ENCODE measurements around the gene DNAH6. TPM values are rescaled to one million over a fixed set of nuclear protein-coding genes. Genes with fewer than 3 reads are reported as not detected.

Gene DNAH6
- total RNA-seq, 1 donor from 2014 or later: 0.08 TPM

GRCh38 chr2:84711651-84712050 lies 195.4 kb downstream of the DNAH6 start:
- intact Hi-C loops (cut with DNase I): no loop called here
- no peak for DNase-seq
- ATAC-seq (ENCODE audit: poor library complexity): no peak

GRCh38 chr2:84713441-84713840 lies 197.1 kb downstream of the DNAH6 start:
- intact Hi-C loops (cut with DNase I): no loop called here
- ATAC-seq (ENCODE audit: poor library complexity) (no peak), DNase-seq (no peak)

- intact Hi-C loops (cut with DNase I): no loop called here
- DNase-seq (no peak), ATAC-seq (ENCODE audit: poor library complexity) (peak; percentile 77)
These were observed 200.3 kb downstream of the DNAH6 start for GRCh38 chr2:84716564-84716963.

- intact Hi-C loops (cut with DNase I): no loop called here
- ATAC-seq (ENCODE audit: poor library complexity) (no peak), DNase-seq (no peak)
These were observed 201.0 kb downstream of the DNAH6 start for GRCh38 chr2:84717302-84717701.

GRCh38 chr2:84719434-84719833 lies 203.1 kb downstream of the DNAH6 start:
- no peak for DNase-seq
- intact Hi-C loops (cut with DNase I): no loop called here
- ATAC-seq (ENCODE audit: poor library complexity): no peak

GRCh38 chr2:84723831-84724230 lies 207.5 kb downstream of the DNAH6 start:
- ATAC-seq (ENCODE audit: poor library complexity) (no peak), DNase-seq (no peak)
- intact Hi-C loops (cut with DNase I): no loop called here

GRCh38 chr2:84725717-84726116 lies 209.4 kb downstream of the DNAH6 start:
- DNase-seq (no peak), ATAC-seq (ENCODE audit: poor library complexity) (no peak)
- intact Hi-C loops (cut with DNase I): no loop called here

- DNase-seq: no peak
- no peak for ATAC-seq (ENCODE audit: poor library complexity)
- intact Hi-C loops (cut with DNase I): no loop called here
These were observed 211.0 kb downstream of the DNAH6 start for GRCh38 chr2:84727315-84727714.

GRCh38 chr2:84729224-84729623 lies 212.9 kb downstream of the DNAH6 start:
- DNase-seq (no peak), ATAC-seq (ENCODE audit: poor library complexity) (no peak)
- intact Hi-C loops (cut with DNase I): no loop called here

GRCh38 chr2:84731185-84731584 lies 214.9 kb downstream of the DNAH6 start:
- intact Hi-C loops (cut with DNase I): no loop called here
- DNase-seq (no peak), ATAC-seq (ENCODE audit: poor library complexity) (no peak)

- ATAC-seq (ENCODE audit: poor library complexity): no peak
- intact Hi-C loops (cut with DNase I): no loop called here
- no peak for DNase-seq
These were observed 216.8 kb downstream of the DNAH6 start for GRCh38 chr2:84732897-84733778.

- intact Hi-C loops (cut with DNase I): no loop called here
These were observed 219.1 kb downstream of the DNAH6 start for GRCh38 chr2:84735389-84735788.

GRCh38 chr2:84741182-84741822 lies 225.0 kb downstream of the DNAH6 start:
- no peak for DNase-seq
- intact Hi-C loops (cut with DNase I): no loop called here
- ATAC-seq (ENCODE audit: poor library complexity): peak; percentile 49

More at GRCh38 chr2:84735389-84735788, 219.1 kb downstream of the DNAH6 start:
- DNase-seq (no peak), ATAC-seq (ENCODE audit: poor library complexity) (no peak)

GRCh38 chr2:84748341-84748740 lies 232.0 kb downstream of the DNAH6 start:
- ATAC-seq (ENCODE audit: poor library complexity) (no peak), DNase-seq (no peak)
- intact Hi-C loops (cut with DNase I): no loop called here

GRCh38 chr2:84749442-84749841 lies 233.1 kb downstream of the DNAH6 start:
- intact Hi-C loops (cut with DNase I): no loop called here
- DNase-seq: no peak
- ATAC-seq (ENCODE audit: poor library complexity): no peak

GRCh38 chr2:84755096-84755495 lies 238.8 kb downstream of the DNAH6 start:
- intact Hi-C loops (cut with DNase I): no loop called here
- ATAC-seq (ENCODE audit: poor library complexity) (no peak), DNase-seq (no peak)

- no peak for DNase-seq
- intact Hi-C loops (cut with DNase I): no loop called here
- no peak for ATAC-seq (ENCODE audit: poor library complexity)
These were observed 241.3 kb downstream of the DNAH6 start for GRCh38 chr2:84757648-84758047.

- intact Hi-C loops (cut with DNase I): no loop called here
- ATAC-seq (ENCODE audit: poor library complexity) (no peak), DNase-seq (no peak)
These were observed 250.5 kb downstream of the DNAH6 start for GRCh38 chr2:84766791-84767190.

- ATAC-seq (ENCODE audit: poor library complexity) (no peak), DNase-seq (no peak)
- intact Hi-C loops (cut with DNase I): no loop called here
These were observed 252.5 kb downstream of the DNAH6 start for GRCh38 chr2:84768840-84769239.

GRCh38 chr2:84770280-84770679 lies 254.0 kb downstream of the DNAH6 start:
- no peak for DNase-seq
- intact Hi-C loops (cut with DNase I): no loop called here
- no peak for ATAC-seq (ENCODE audit: poor library complexity)
